Thoracic aorta (tissue), 2 donors: ENCODE measurements around the gene DYNC1H1. TPM values are rescaled to one million over a fixed set of nuclear protein-coding genes. Genes with fewer than 3 reads are reported as not detected.

Experiments
- ATAC-seq: fragments of 150-250 bp; one replicate; pipeline ENCODE4 v1.8.0; 2017; ENCODE audit warnings: low read depth; ENCODE audit not compliant: insufficient number of reproducible peaks, low FRiP score
- DNase-seq: peaks from one replicate; pipeline ENCODE4 v3.0.0-alpha.2; 2020; ENCODE audit warnings: low spot score
- H3K27ac ChIP-seq, 2 donors: fragments of 200-600 bp; sonication (generic); 1 replicate in 1 of 2; 2 replicates in 1 of 2; pipeline ENCODE4 v1.5.1; 2016; ENCODE audit warnings: mild to moderate bottlenecking in 2 of 2, moderate library complexity in 2 of 2
- H3K27me3 ChIP-seq: fragments of 200-600 bp; sonication (generic); replicated peaks from 2 replicates; pipeline ENCODE4 v1.6.0; 2016; ENCODE audit warnings: mild to moderate bottlenecking; ENCODE audit not compliant: insufficient read depth
- H3K36me3 ChIP-seq: fragments of 200-600 bp; sonication (generic); one replicate; pipeline ENCODE4 v1.5.1; 2016
- H3K4me1 ChIP-seq, 2 donors: fragments of 200-600 bp; sonication (generic); 1 replicate in 1 of 2; 2 replicates in 1 of 2; pipeline versions ENCODE4 v1.5.1 to v1.6.0; 2016; ENCODE audit warnings: low read depth in 2 of 2, mild to moderate bottlenecking in 1 of 2; ENCODE audit not compliant: control insufficient read depth in 1 of 2
- H3K4me3 ChIP-seq: fragments of 200-600 bp; sonication (generic); 2 replicates; pipeline ENCODE4 v1.5.1; 2016; ENCODE audit warnings: mild to moderate bottlenecking
- H3K9me3 ChIP-seq: fragments of 200-600 bp; sonication (generic); 2 replicates; pipeline ENCODE4 v1.5.1; 2016
- total RNA-seq, 2 donors: library from RNA; depleted of rRNA; stranded (reverse); fragments of >200 nt; gene quantifications; one replicate each; pipeline versions ENCODE4 v1.1.0 to v1.2.3, GENCODE V29; 2016
- TF ChIP-seq, protein P1 (sequence below): fragments of 200-600 bp; sonication (generic); IDR thresholded peaks from one replicate; pipeline ENCODE4 v1.5.1; 2019; ENCODE audit warnings: antibody characterized with exemption

DYNC1H1 gene
- total RNA-seq, 2 donors from 2014 or later: 517 to 555 TPM

DNA sequence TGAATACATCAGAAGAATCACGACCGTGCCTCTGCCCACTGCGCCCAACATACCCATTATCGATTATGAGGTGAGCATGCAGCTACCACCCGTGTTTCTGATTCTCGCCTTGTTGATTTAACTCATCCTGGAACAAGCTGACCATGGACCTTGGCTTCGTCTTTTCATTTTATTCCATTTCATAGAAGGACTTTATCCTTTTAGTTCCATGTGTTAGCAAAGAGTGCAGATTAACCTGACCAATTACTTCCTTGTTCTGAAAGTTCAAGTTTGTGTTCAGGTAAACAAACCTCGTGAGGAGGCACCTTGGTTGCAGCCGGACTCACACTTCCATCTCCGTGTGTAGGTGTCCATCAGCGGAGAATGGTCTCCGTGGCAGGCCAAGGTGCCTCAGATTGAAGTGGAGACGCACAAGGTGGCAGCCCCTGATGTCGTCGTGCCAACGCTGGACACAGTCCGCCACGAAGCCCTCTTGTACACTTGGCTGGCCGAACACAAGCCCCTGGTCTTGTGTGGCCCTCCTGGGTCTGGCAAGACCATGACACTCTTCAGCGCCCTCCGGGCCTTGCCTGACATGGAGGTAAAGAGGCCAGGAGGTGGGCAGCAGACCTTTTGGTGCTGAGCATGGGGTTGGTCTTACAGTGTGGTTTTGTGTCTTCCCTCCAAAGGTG, 52.2 kb downstream of the DYNC1H1 start:
- ATAC-seq: no peak
- H3K36me3 ChIP-seq: peaks cover 95% of the 10 kb centered on the region

GRCh38 chr14:102018251-102018650, 53.9 kb downstream of the DYNC1H1 start:
- ATAC-seq (no peak), DNase-seq (no peak)
- no peaks in the 10 kb centered on the region for H3K9me3 ChIP-seq
- no peak overlapping the region for H3K4me3 ChIP-seq
- no peaks in the 10 kb centered on the region for H3K4me1 ChIP-seq
- TF ChIP-seq, protein P1, sequence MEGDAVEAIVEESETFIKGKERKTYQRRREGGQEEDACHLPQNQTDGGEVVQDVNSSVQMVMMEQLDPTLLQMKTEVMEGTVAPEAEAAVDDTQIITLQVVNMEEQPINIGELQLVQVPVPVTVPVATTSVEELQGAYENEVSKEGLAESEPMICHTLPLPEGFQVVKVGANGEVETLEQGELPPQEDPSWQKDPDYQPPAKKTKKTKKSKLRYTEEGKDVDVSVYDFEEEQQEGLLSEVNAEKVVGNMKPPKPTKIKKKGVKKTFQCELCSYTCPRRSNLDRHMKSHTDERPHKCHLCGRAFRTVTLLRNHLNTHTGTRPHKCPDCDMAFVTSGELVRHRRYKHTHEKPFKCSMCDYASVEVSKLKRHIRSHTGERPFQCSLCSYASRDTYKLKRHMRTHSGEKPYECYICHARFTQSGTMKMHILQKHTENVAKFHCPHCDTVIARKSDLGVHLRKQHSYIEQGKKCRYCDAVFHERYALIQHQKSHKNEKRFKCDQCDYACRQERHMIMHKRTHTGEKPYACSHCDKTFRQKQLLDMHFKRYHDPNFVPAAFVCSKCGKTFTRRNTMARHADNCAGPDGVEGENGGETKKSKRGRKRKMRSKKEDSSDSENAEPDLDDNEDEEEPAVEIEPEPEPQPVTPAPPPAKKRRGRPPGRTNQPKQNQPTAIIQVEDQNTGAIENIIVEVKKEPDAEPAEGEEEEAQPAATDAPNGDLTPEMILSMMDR: no peak
- no peaks in the 10 kb centered on the region for H3K27me3 ChIP-seq
- no peak overlapping the region for H3K27ac ChIP-seq
- peaks cover 86% of the 10 kb centered on the region for H3K36me3 ChIP-seq

More for the DNA sequence above, 52.2 kb downstream of the DYNC1H1 start:
- H3K4me3 ChIP-seq: no peak overlapping the region
- H3K27me3 ChIP-seq: no peaks in the 10 kb centered on the region
- no peak for DNase-seq
- H3K9me3 ChIP-seq: no peaks in the 10 kb centered on the region
- no peak overlapping the region for H3K27ac ChIP-seq
- H3K4me1 ChIP-seq: no peaks in the 10 kb centered on the region
- TF ChIP-seq, protein P1: no peak

DNA sequence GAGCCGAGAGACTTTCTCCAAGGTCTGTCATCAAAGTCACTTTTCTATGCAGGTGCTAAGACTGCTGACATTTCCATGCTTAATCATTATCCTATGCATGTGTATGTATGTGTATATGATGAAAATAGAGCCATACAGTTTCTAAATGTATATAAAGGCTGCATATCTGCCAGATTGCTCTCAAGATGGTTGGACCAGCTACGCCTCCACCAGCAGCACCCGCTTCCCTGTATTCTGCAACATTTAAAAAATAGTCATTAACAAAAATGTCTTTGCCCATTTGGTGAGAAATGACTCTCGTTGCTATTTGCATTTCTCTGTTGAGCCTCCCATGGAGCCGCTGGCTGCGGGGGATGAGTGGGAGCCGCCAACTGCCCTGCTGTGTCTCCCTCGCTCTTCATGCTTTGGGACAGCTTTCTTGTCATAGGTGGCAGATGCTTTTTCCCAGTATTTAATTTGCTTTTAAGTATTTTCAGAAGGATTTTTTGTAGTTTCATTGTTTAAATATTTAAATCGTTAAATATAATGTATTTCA, 54.7 kb downstream of the DYNC1H1 start:
- TF ChIP-seq, protein P1: no peak
- ATAC-seq (no peak), DNase-seq (no peak)
- H3K27ac ChIP-seq: no peak overlapping the region
- no peaks in the 10 kb centered on the region for H3K27me3 ChIP-seq
- H3K4me3 ChIP-seq: no peak overlapping the region
- H3K9me3 ChIP-seq: no peaks in the 10 kb centered on the region
- peaks cover 86% of the 10 kb centered on the region for H3K36me3 ChIP-seq
- H3K4me1 ChIP-seq: no peaks in the 10 kb centered on the region

DNA sequence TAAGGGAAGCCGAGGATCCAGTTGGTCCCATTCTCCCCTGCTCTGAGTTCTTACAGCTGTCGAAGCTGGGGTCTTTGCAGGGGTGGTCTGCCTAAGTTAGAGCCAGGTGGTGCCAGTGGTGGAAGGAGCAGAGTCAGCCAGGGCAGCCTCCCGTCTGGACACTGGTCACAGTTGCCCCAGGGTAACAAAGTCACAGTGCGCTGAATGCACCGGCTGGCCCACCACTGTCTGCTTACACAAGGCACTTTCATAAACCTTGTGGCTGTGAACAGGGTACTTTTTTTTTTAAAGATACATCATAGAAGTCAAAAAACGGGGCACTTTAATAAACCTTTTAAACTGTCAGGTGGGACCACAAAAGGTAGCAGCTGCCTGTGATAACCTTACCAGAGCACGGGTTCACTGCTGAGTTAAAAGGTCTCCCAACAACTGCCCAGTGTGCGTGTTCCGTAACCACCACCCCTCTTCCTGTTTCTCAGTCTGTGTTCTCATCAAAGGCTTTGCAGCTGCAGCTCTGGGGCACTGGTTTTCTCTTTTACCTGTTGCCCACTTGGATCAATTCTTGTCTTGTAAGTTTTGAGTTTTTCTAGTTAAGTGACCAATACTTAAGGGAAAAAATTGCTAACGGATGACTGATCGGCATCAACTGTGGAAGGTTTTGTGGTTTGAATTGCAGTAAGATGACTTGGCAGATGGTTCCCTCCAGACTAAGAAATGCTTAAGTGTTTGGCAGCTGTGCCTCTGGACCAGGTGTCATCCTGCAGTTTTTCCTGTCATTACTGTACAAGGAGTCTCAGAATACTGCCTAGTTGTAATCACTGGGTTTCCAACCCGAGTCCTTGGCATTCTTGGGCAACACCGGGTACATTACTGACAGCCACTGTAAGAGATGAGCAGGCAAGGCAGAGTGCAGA, 55.9 kb downstream of the DYNC1H1 start:
- peaks cover 83% of the 10 kb centered on the region for H3K36me3 ChIP-seq
- H3K4me1 ChIP-seq: no peaks in the 10 kb centered on the region
- H3K4me3 ChIP-seq: no peak overlapping the region
- H3K27me3 ChIP-seq: no peaks in the 10 kb centered on the region
- DNase-seq: no peak
- no peaks in the 10 kb centered on the region for H3K9me3 ChIP-seq
- H3K27ac ChIP-seq: no peak overlapping the region
- TF ChIP-seq, protein P1: no peak
- no peak for ATAC-seq

DNA sequence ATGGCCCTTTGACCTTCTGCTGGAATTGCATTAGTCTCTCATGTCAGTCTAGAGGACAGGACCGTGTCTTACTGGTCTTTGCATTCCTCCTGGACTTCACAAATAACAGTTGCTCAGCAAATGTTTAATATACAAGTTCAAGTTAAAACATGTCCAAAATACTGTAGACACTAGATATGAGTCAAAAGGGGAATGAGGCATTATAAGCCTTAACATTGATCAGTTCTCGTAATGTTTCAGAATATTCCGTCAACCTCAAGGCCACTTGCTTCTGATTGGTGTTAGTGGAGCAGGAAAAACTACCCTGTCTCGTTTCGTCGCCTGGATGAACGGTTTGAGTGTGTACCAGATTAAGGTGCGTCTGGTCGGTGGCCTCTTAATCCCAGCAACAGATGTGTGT, 62.6 kb downstream of the DYNC1H1 start:
- H3K4me3 ChIP-seq: no peak overlapping the region
- H3K27me3 ChIP-seq: no peaks in the 10 kb centered on the region
- TF ChIP-seq, protein P1: no peak
- ATAC-seq: no peak
- H3K36me3 ChIP-seq: peaks cover 83% of the 10 kb centered on the region
- no peaks in the 10 kb centered on the region for H3K9me3 ChIP-seq
- H3K4me1 ChIP-seq: no peaks in the 10 kb centered on the region
- no peak overlapping the region for H3K27ac ChIP-seq
- DNase-seq: no peak
